RKO (cell line): Measurements from ENCODE around the gene SRM.
A peak's percentile ranks its signal among the peaks of the same experiment; 100 is the strongest.
"Not testable (repeated sequence)": the region's sequence is repeated elsewhere in the genome, so short reads cannot be mapped to it uniquely, and the experiment has no call there.

Experiments
- DNase-seq: peaks from one replicate; pipeline ENCODE4 v3.0.0-alpha.2; 2016; ENCODE audit warnings: low spot score

Gene SRM

GRCh38 chr1:11019358-11019757 is 40.5 kb downstream of the SRM start:
- DNase-seq: not testable (repeated sequence)

DNA sequence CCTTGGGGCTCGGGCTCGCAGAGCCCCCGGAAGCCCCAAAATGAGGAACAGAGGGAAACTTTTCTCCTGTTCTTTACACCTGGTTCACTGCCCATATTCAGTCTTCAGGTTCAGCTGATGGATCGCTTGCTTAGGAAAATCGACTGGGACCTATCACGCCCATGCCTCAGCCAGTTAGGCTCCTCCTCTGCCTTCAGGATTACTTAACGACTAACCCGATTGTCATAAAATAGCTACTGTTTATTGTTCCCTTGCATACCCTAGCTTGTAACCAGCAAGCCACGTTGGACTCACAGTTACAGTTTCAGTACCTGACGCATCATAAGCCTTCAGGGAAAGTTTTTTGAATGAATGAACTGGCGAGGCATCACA is 46.7 kb downstream of the SRM start:
- DNase-seq: peak; percentile 77

DNA sequence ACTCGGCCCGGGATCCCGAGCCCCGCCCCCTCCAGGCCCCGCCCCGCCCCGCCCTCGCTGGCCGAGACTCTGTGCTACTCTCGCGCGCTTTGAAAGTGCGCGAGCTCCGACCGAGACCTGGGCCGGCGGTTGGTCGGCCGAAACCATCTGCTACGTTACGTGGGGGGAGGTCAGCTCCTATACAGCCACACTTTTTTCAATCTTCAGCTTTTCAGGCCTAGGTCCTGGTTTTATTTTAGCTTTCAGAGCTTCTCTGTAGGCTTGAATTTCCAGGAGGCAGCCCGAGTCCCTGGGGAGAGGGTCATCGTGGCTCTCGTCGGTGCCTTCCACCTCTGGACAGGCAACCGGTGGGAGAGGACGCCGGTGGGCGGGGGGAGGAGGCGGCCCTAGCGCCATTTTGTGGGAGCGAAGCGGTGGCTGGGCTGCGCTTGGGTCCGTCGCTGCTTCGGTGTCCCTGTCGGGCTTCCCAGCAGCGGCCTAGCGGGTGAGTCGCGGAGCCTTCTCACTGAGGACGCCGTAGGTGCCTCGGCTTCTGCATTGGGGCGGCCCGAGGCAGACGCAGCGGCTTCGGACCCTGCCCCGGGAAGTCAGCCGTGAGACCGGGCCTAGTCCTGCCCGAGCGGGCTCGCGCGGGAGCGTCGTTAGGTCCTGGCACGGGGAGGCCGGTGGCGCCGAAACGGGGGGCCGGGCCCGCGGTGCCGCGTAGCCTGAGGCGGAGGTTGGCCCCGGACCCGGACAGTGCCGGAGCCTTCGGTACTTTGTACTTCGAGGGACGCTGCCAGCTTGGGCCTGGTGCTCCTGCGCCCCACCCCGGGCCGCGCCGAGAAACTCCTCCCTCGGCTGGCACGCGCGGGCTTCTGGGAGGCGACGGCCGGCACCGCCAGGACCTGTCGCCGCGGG is 47.3 kb downstream of the SRM start, which contains the start of gene TARDBP:
Gene TARDBP, plus strand, starts transcription at position 395 of the 900 bp plus-strand sequence. CDS start 1,074 bp downstream, outside the sequence.
- peak; percentile 89 for DNase-seq
